Activated gamma-delta T cell treated with Interleukin-2 at 50 U/mL for 16 hours (primary cell): Measurements from ENCODE around the gene DIRAS3.
"Not testable (repeated sequence)": the region's sequence is repeated elsewhere in the genome, so short reads cannot be mapped to it uniquely, and the experiment has no call there.

Experiments used
- DNase-seq: peaks from one replicate; pipeline ENCODE4 v3.0.0-alpha.2; 2020

DIRAS3 gene, protein sequence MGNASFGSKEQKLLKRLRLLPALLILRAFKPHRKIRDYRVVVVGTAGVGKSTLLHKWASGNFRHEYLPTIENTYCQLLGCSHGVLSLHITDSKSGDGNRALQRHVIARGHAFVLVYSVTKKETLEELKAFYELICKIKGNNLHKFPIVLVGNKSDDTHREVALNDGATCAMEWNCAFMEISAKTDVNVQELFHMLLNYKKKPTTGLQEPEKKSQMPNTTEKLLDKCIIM

DNA sequence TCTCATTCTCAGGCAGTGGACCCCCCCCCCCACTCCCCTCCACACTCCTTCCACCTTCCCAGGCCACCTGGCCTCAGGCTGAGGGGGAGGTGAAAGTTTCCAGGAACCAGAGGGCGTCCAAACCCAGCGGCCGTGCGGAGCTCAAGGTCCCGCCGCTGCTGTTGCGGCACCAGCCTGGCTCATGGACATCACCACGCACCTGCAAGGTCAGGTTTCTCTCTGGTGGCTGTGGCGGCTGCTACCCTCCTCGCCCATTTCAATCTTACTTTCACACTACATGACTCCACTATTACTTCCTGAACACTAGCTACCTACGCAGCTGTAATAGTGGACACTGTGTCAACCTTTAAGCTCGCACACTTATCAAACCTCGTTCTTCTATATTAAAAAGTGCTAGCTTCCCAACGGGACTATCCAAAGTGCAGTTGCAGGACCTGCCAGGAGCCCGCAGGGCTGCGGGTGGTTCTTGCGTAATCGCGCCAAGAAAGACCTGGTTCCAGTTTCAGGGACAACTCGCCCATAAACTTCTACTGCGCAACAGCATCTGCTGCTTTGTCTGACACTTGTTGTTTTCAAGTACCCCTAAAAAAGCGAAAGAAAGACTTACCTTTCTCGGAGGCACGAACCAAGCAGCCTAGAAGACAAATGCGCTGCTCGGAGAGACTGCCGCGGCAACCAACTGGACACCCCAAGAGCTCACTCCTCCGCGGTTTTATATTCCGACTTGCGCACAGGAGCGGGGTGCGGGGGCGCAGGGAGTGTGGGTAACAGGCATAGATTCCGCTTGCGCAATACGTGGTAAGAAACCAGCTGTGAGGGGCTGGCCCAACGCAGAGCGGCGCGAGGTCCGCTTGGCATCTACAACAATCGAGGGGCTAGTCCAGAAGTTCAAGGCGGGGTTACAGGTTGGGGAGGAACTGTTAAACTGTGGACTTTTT, at the start of gene DIRAS3:
TSS of gene DIRAS3 (minus strand) at position 687 of the 938 bp plus-strand sequence. CDS start 3,330 bp downstream, outside the sequence.
- no peak for DNase-seq

DNA sequence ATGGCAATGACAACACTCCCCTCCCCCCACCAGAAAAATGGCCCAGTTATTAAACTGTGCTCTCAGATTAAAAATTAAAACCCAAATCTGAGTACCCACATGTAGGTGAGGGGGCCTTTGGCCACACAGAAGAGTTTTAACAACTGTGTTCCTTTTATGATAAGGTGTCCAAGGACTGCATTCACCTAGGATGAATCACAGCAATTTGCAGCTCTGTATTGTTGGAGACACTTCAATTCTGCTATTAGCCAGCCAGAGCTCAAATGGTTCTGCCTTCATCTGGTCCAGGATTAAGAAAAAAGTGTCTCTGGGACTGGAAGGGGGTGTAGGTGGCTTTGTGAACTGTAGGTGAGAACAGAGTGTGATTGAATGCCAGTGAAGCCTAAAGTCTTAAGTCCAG, 43.3 kb upstream of the DIRAS3 start:
- DNase-seq = no peak

DNA sequence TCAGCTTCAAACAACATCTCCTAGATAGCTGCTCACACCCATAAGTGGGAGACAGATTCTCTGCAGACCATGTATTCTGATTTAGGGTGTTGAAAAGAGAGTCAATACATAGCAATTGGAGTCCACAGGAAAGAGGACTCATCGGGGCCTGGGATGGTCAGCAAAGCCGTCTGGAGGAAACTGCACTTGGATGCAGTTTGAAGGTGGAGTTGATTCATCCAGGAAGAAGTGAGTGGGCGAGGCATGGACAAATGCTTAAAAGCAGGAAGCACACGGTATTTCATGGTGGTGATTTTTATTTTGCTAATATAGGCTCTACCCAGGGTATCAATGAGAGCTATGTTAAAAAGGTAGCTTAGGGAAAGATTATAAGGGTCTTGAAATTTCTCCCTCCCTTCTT, 36.8 kb upstream of the DIRAS3 start:
- no peak for DNase-seq

DNA sequence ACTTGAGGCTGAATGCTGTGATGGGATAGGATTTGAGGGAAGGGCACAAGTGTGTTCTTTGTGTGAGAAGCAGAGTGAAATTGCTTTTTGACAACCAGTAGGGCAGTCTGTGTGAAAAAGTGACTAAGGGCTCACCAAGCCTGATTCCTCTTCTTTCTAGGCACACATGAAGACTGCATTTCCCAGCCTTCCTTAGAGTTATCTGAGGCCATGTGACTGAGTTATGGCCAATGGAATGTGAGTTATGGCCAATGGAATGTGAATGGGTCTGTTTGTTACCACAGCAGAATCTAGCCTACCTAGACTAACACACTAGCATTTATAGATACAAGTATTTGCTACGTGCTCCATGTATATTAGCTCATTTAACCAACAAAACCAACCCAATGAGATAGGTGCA, 35.3 kb upstream of the DIRAS3 start:
- DNase-seq = no peak

DNA sequence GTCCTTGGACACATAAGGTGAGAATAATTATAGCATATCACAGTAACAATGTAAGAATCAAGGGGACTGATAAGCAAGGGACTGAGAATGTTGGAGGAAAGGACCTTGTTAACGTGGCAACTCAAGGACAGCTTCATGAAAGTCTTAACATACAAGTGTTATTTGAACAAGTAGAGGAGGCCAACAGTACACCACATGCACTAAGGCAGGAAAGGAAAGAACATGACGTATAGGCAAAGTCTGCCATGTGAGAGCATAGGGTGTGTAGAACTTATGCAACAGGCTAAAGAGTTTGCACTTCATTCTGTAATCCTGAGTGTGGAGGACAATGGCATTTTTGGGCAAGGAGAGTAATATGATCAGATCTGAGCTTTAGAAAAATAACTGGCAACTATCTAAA, 33.3 kb upstream of the DIRAS3 start:
- DNase-seq = no peak

DNA sequence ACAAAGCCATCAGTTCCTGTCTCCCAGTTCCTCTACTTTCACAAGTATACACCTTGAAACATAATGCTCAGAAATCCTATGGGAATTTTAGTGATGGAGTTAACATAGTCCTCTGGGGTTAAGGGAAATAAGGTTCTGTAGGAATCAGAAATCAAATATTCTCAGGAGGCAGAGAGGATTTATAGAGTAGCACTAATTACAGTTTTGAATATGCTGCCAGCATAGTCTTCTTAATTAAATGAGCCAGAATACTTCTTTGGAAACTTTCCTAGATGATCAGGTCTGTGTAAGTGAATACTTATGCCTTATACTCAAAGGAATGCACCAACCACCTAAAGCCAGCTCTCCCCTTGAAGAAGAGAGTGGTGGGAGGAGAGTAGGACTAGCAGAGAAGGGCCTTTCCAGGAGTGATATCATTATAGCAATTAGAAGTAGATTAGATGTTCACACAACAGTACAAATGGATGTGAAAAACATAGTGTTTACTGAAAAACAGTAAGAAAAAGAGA, 31.4 kb upstream of the DIRAS3 start:
- no peak for DNase-seq

DNA sequence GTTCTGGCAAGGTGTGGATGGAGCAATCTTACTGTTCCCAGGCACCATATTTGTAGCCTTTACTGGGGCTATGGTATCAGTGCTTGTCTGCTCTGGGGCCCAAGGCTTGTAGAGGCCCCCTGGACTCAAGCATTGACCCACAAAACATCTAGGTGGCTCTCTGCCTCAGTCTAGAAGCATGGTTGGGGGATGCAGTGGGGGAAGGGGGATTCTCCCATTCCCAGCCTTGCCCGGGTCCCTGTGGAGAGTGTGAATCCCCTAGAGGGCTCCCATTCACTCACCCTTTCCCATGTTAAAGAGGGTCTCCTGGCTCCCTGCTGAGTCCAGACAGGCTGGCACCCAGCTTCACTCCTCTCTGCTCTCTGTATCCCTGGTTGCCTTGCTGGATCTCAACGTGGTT, 28.2 kb upstream of the DIRAS3 start:
- DNase-seq = no peak

DNA sequence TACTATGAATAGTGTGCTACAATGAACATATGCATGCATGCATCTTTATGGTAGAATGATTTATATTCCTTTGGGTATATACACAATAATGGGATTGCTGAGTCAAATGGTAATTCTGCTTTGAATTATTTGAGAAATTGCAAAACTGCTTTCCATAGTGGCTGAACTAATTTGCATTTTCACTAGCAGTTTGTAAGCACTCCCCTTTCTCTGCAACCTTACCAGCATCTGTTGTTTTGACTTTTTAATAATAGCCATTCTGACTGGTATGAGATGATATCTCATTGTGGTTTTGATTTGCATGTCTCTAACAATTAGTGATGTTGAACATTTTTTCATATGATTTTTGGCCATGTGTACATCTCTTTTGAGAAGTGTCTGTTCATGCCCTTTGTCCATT, 24.0 kb upstream of the DIRAS3 start:
- DNase-seq = no peak

DNA sequence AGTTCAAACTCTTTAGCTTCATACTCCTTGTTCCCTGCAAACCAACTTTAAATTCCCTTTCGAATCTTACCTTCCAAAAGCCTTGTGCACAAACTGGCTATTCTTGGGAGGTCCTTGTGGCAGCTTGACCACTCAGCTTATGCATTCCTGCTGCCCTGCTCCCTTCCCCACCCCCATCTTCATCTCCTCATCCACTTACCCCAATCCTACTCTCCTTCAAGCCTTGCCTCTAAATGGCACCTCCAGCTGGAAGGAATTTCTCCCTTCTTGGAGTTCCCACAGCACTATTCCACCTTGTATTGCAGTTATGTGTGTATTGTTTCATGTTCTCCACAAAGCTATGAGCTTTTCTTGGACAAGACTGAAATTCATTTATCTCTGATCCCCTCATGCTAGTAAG, 15.3 kb upstream of the DIRAS3 start:
- DNase-seq = no peak

DNA sequence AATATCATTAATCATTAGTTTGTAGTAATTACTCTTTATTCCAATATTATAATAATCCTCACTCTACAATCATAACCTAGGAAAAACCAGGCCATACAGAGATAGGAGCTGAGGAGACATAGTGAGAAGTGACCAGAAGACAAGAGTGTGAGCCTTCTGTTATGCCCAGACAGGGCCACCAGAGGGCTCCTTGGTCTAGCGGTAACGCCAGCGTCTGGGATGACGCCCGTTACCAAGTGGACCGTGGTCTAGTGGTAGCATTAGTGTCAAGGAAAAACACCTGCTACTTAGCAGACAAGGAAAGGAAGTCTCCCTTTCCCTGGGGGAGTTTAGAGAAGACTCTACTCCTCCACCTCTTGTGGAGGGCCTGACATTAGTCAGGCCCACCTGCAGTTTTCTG, 7.6 kb upstream of the DIRAS3 start:
- DNase-seq = not testable (repeated sequence)

DNA sequence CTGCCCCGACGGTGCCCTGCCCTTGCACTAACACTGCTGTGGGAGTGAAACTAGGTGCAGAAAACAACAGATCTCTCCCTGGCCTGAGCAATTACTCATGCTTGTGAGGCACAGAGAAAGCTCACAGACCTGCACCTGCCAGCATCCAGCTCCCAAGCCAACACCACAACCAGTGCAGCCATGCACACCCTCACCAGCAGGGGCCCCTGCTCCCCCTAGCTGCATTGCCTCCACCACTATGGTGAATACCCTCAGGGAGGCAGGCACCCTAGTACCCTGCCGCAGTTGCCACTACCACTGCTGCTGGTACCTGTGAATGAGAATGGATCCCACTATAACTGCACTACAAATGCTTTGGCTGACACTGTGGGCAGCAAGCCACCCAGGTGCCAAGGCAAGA, 7.1 kb upstream of the DIRAS3 start:
- DNase-seq = no peak

DNA sequence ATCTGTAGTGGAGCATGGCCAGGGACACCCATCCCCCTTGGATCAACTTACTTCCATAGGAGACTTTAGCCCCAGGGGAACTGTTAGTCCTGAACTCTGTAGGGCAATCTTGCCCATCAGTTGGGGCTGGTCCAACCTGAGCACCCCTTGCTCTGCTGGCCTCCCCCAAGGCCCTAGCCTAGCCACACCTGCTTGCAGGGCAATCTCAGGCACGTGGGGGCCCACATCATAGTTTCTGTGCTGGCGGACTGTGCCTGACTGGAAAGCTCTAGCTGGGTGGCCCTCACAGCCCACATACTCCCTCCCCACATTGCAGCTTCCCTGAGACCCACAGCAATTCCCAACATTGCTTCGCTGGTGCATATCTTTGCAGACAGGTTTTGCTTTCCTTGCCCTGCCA, 6.6 kb upstream of the DIRAS3 start:
- no peak for DNase-seq

DNA sequence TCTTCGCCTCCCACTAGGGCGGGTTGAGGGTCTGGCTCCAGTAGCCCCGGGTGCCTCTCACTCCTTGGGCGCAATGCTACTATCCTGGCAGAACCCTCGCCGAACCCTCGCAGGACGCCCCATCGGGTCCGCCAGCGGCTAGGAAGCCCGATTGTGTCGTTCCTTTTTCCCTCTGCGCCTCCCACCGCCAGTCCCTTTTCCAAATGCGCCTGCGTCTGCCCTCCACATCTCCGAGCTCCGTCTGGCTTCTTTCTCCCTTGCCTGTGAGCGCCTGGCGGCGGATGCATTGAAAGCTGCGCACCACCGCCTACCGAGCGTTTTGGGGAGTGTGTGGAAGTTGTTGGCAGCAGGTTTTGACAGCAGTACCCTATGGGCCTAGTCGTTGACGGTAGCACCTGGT, 1.0 kb upstream of the DIRAS3 start:
- DNase-seq = no peak

DNA sequence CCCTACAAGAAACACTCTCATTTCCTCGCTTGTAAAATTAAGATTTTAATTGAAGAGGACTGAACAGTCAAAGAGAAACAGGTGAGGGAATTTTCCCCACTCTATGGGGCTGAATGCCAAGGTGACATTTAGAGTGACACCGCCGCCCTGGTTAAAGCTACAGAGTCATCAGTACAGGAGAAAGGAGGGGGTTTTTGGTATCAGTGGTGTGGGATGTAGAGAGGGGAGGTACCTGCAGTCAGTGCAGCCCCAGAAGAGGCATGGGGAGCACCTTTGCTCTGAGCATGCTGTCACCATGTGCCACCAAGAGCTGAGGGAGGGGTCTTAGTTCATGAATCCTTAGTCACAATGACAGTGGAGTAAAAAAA, 2.8 kb downstream of the DIRAS3 start:
- DNase-seq = no peak

DNA sequence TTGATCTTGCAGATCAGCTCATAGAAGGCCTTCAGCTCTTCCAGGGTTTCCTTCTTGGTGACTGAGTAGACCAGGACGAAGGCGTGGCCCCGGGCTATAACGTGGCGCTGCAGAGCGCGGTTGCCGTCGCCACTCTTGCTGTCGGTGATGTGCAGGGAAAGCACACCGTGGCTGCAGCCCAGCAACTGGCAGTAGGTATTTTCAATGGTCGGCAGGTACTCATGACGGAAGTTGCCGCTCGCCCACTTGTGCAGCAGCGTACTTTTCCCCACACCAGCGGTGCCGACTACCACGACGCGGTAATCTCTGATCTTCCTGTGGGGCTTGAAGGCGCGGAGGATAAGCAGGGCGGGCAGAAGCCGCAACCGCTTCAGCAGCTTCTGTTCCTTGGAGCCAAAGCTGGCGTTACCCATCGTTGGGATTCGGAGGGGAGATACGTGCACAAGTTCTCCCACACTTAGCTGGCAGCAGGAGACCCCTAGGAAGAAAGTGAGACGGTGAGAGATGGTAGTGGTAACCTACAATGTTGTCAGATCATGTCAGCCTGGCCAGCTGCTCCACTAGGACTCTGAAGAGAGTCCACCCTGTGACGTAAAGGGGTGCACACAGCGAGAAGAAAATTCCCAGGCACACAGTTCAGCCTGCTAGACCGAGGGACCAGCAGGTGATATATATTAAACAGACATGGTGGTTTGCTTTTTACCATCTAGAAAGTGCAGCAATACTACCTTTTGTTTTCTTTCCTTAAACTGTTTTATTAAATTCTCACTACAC, 3.4 kb downstream of the DIRAS3 start:
- no peak for DNase-seq

DNA sequence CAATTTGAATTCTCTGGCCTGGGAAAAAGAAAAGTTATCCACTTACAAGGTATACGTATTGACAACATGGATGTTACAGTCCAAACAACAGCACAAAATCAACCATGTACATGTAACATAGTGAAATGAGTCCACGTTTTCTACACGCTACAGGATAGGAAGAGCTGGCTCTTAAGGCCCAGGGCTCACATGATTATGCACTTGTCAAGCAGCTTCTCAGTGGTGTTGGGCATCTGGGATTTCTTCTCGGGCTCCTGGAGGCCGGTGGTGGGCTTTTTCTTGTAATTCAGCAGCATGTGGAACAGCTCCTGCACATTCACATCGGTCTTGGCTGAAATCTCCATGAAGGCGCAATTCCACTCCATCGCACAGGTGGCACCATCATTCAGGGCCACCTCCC, 4.0 kb downstream of the DIRAS3 start:
- DNase-seq = no peak

DNA sequence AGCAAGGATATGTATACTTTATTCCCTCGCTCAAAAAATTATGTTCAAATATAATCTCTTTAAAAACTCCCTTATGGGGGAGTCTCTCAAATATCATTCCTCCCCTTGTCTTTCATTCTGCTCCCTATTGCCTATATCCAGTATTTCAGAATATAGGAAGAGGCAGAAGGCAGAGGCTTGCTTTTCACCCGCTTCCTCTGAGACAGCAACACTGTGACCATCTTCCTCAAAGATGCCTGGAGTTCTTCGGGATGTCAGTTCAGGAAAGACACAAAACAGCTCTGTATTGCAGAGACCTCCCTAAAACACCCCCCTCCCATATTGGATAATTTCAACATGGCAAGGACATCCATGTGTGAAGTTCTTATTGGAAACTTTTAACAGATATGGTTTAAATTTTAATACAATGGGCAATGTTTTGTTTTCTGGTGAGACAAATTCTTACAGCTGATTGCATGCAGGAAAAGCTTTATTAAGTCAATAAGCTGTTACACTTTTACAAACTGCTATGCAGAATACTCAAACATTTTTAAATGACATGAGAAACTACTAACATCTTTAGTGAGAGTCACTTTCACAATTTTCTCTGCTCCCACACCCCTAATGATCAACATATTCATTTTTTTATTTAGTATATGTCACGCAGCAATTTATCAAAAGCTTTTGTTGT, 4.8 kb downstream of the DIRAS3 start:
- no peak for DNase-seq

DNA sequence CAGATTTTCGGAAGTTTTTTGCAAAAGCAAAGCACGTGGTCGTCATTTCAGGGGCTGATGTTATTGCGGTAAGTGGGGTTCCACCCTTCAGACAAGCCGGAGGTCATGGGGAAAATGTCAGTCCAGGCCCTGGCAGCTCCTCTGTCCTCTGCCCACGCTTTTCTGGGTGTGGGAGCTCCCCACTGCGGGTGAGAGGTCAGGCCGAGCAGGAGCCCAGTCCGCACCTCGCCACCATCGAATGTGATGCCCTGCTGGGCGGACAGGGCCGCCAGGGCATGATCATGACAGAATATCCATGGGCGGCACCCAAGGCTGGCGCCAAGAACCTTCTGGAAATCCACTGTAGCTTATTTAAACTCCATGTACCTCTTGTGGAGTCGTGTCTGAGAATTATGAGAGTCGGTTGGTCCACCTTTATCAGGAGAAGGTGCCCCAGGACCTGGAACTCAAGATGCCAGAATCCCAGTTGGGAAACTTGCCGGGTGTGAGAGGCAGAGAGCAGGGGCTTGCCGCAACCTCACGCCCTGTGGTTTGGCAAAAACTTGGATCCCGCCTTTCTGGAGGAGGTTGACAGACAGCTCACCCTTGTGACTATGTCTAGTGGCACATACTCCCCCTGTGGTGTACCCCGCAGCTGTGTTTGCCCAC, 6.9 kb downstream of the DIRAS3 start:
- DNase-seq = no peak

DNA sequence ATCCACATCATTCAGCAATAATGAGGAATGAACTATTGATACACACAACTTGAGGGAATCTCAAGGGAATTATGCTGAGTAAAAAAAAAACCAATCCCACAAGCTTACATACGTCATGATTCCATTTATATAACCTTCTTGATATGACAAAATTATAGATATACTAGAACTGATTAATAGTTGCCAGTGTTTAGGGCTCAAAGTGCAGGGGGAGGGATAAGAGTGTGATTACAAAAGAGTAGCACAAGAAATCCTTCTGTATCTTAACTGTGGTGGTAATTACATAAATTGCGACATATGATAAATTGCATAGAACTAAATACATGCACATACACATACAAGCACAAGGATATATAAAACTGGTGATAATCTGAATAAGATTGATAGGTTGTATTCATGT, 13.5 kb downstream of the DIRAS3 start:
- no peak for DNase-seq

DNA sequence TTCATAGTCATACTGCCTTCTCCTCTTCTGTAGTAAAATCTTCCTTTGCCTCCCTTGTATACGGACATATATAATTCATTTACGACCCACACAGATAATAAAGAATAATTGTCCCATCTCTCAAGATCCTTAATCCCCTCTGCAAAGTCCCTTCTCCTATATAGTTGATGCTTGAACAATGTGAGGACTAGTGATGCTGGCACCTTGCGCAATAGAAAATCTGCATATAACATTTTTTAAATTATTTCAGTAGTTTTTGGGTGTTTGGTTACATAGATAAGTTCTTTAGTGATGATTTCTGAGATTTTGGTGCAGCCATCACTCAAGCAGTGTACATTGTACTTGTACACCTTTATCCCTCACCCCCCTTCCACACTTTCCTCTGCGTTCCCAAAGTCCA, 21.0 kb downstream of the DIRAS3 start:
- no peak for DNase-seq

DNA sequence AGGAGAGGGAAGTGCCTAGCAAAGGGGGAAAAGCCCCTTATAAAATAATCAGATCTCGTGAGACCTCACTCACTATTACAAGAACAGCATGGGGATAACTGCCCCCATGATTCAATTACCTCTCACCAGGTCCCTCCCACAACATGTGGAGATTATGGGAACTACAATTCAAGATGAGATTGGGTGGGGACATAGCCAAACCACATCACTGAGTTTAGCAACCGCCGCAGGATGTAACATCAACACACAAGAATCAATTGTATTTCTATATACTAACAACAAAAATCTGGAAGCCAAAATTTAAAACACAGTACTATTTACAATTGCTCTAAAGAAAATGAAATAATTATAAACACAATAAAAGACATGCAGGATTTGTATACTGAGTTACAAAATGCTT, 21.9 kb downstream of the DIRAS3 start:
- no peak for DNase-seq

DNA sequence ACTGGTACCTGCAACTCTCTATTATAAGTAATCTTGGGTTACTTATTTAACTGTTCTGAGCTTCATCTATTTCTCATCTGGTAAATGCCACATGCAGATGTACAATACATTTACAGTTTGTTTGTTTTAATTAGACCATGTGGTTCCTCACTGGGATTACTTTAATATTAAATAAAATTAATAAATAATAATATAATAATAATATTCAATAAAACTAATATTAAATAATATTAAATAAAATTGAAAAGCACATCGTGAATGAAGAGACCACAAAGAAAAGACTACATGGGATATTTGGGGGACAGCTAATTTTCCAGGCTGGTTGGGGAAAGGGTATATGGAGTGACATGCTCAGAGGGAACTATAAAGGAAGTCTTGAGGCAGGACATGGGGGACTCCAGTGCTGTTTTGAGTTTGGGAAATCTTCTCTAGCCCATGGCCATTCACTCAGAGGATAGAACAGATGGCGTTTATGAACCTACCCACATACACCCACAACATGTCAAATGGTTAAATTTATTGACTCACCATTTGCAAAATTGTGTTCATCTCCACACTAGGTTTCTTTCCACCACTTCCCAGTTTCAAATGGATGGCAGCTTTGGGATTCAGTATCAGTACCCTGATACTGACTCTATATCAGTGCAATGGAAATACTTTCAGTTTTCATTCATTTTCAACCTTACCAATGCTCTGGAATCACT, 25.6 kb downstream of the DIRAS3 start:
- no peak for DNase-seq
